ENCODE results near the gene KATNB1.

Gene KATNB1

GRCh38 chr16:57801098-57801808 is 65.7 kb downstream of the KATNB1 start:
- no peak for TF ChIP-seq CTCF (IDR thresholded peaks at IDR 0.05; ENCODE audit: borderline replicate concordance, insufficient read depth, low read depth, low read length)
- H3K4me3 ChIP-seq (ENCODE audit: low read depth, low read length): no peak overlapping the region

GRCh38 chr16:57801809-57802340 is 66.3 kb downstream of the KATNB1 start:
- no peak for TF ChIP-seq CTCF (IDR thresholded peaks at IDR 0.05; ENCODE audit: borderline replicate concordance, insufficient read depth, low read depth, low read length)
- H3K4me3 ChIP-seq (ENCODE audit: low read depth, low read length): no peak overlapping the region

- TF ChIP-seq CTCF (IDR thresholded peaks at IDR 0.05; ENCODE audit: borderline replicate concordance, insufficient read depth, low read depth, low read length): no peak
- no peak within 1 kb of the TSS for H3K4me3 ChIP-seq (ENCODE audit: low read depth, low read length)
These were observed 67.0 kb downstream of the KATNB1 start, which contains the start of gene KIFC3 for GRCh38 chr16:57802341-57803133. TSS of gene KIFC3 (minus strand) at chr16:57802491. CDS start at chr16:57798243, 4,248 bp downstream.

GRCh38 chr16:57803134-57803990 is 67.8 kb downstream of the KATNB1 start:
- no peak overlapping the region for H3K4me3 ChIP-seq (ENCODE audit: low read depth, low read length)

GRCh38 chr16:57804111-57804837 is 68.7 kb downstream of the KATNB1 start:
- no peak overlapping the region for H3K4me3 ChIP-seq (ENCODE audit: low read depth, low read length)
- TF ChIP-seq CTCF (IDR thresholded peaks at IDR 0.05; ENCODE audit: borderline replicate concordance, insufficient read depth, low read depth, low read length): no peak

More at GRCh38 chr16:57803134-57803990, 67.8 kb downstream of the KATNB1 start:
- TF ChIP-seq CTCF (IDR thresholded peaks at IDR 0.05; ENCODE audit: borderline replicate concordance, insufficient read depth, low read depth, low read length): no peak

GRCh38 chr16:57805176-57805575 is 69.6 kb downstream of the KATNB1 start:
- no peak overlapping the region for H3K4me3 ChIP-seq (ENCODE audit: low read depth, low read length)
- no peak for TF ChIP-seq CTCF (IDR thresholded peaks at IDR 0.05; ENCODE audit: borderline replicate concordance, insufficient read depth, low read depth, low read length)
